HL-60/S4 treated with retinoic acid at 250 ng/mL for 4 days and 3 days (cell line): Measurements from ENCODE around the gene SLC39A7.

Source experiments
- in situ Hi-C: fragments of 300-500 bp; cut with MboI; formaldehyde crosslinking; loops from 2 replicates; pipeline ENCODE4 v1.7.0; 2022; ENCODE audit warnings: low sequenced_read_pairs

The SLC39A7 gene

GRCh38 chr6:33204165-33204414 lies 3.4 kb downstream of the SLC39A7 start:
- in situ Hi-C loops: no loop called here

GRCh38 chr6:33204415-33205190 lies 3.9 kb downstream of the SLC39A7 start, which contains the start of gene HSD17B8:
HSD17B8 (plus strand) TSS chr6:33204655; CDS start chr6:33204669, 14 bp downstream.
- in situ Hi-C loops: no loop called here

- in situ Hi-C loops: no loop called here
Measured at GRCh38 chr6:33205191-33206026, 4.7 kb downstream of the SLC39A7 start.

GRCh38 chr6:33206027-33206863 lies 5.6 kb downstream of the SLC39A7 start:
- in situ Hi-C loops: no loop called here

GRCh38 chr6:33206864-33207551 lies 6.3 kb downstream of the SLC39A7 start:
- in situ Hi-C loops: no loop called here

- in situ Hi-C loops: no loop called here
Measured at GRCh38 chr6:33207552-33208090, 7.0 kb downstream of the SLC39A7 start.

GRCh38 chr6:33208091-33208967 lies 7.7 kb downstream of the SLC39A7 start, which contains the start of gene RING1:
RING1 (plus strand) TSS chr6:33208500; CDS start chr6:33208823, 323 bp downstream.
- in situ Hi-C loops: no loop called here

GRCh38 chr6:33209856-33210255 lies 9.2 kb downstream of the SLC39A7 start:
- in situ Hi-C loops: no loop called here

- in situ Hi-C loops: no loop called here
Measured at GRCh38 chr6:33211136-33211535, 10.5 kb downstream of the SLC39A7 start.

- in situ Hi-C loops: no loop called here
Measured at GRCh38 chr6:33211666-33212422, 11.2 kb downstream of the SLC39A7 start.

GRCh38 chr6:33212857-33213165 lies 12.1 kb downstream of the SLC39A7 start:
- in situ Hi-C loops: no loop called here

GRCh38 chr6:33213166-33213988 lies 12.7 kb downstream of the SLC39A7 start:
- in situ Hi-C loops: no loop called here

GRCh38 chr6:33213989-33214335 lies 13.3 kb downstream of the SLC39A7 start:
- in situ Hi-C loops: no loop called here

- in situ Hi-C loops: no loop called here
Measured at GRCh38 chr6:33215271-33216116, 14.8 kb downstream of the SLC39A7 start.

GRCh38 chr6:33216117-33216649 lies 15.5 kb downstream of the SLC39A7 start:
- in situ Hi-C loops: no loop called here

GRCh38 chr6:33217246-33217645 lies 16.6 kb downstream of the SLC39A7 start:
- in situ Hi-C loops: no loop called here

- in situ Hi-C loops: no loop called here
Measured at GRCh38 chr6:33217681-33218080, 17.0 kb downstream of the SLC39A7 start.
